ENCODE measurements around the gene TEX2. TPM values are rescaled to one million over a fixed set of nuclear protein-coding genes. Genes with fewer than 3 reads are reported as not detected.

Gene TEX2
- 23.7 TPM for total RNA-seq

- DNase-seq, result peak; percentile 70
Observed at GRCh38 chr17:64263000-64263766, at the start of gene TEX2. Gene TEX2 (minus strand): TSS chr17:64263260. CDS start chr17:64214217, 49,043 bp downstream.

GRCh38 chr17:64309710-64310109, 46.6 kb upstream of the TEX2 start:
- DNase-seq, result no peak

- DNase-seq, result no peak
Observed at GRCh38 chr17:64309021-64309420, 46.0 kb upstream of the TEX2 start.

GRCh38 chr17:64306850-64307463, 43.9 kb upstream of the TEX2 start:
- peak; percentile 17 for DNase-seq

GRCh38 chr17:64304551-64304950, 41.5 kb upstream of the TEX2 start:
- no peak for DNase-seq

- no peak for DNase-seq
Observed at GRCh38 chr17:64300699-64300965, 37.6 kb upstream of the TEX2 start.

GRCh38 chr17:64297467-64298088, 34.5 kb upstream of the TEX2 start:
- no peak for DNase-seq

- DNase-seq, result no peak
Observed at GRCh38 chr17:64296246-64296645, 33.2 kb upstream of the TEX2 start.

- no peak for DNase-seq
Observed at GRCh38 chr17:64295146-64295545, 32.1 kb upstream of the TEX2 start.

- no peak for DNase-seq
Observed at GRCh38 chr17:64291268-64291851, 28.3 kb upstream of the TEX2 start.

- no peak for DNase-seq
Observed at GRCh38 chr17:64289741-64290141, 26.7 kb upstream of the TEX2 start.

GRCh38 chr17:64282753-64283080, 19.7 kb upstream of the TEX2 start:
- no peak for DNase-seq

- DNase-seq, result peak; percentile 75
Observed at GRCh38 chr17:64281962-64282752, 19.1 kb upstream of the TEX2 start.

GRCh38 chr17:64278614-64279013, 15.6 kb upstream of the TEX2 start:
- DNase-seq, result no peak

GRCh38 chr17:64277831-64278562, 14.9 kb upstream of the TEX2 start:
- DNase-seq, result peak; percentile 75

- DNase-seq, result no peak
Observed at GRCh38 chr17:64276961-64277505, 14.0 kb upstream of the TEX2 start.

- no peak for DNase-seq
Observed at GRCh38 chr17:64275016-64275415, 12.0 kb upstream of the TEX2 start.

- DNase-seq, result no peak
Observed at GRCh38 chr17:64273006-64273405, 9.9 kb upstream of the TEX2 start.

GRCh38 chr17:64270885-64271284, 7.8 kb upstream of the TEX2 start:
- no peak for DNase-seq

- DNase-seq, result no peak
Observed at GRCh38 chr17:64269687-64270649, 6.9 kb upstream of the TEX2 start.
